T-helper 1 cell (primary cell): ENCODE results near the gene TSPEAR.
A peak's percentile ranks its signal among the peaks of the same experiment; 100 is the strongest.
"Not testable (repeated sequence)": the region's sequence is repeated elsewhere in the genome, so short reads cannot be mapped to it uniquely, and the experiment has no call there.

ENCODE experiments used
- DNase-seq, 5 donors: peaks; one replicate each; pipeline ENCODE4 v3.0.0-alpha.2; 2012 to 2020

TSPEAR gene

GRCh38 chr21:44567481-44568171 lies 143.7 kb downstream of the TSPEAR start:
- no peak for DNase-seq

GRCh38 chr21:44566403-44566802 lies 145.0 kb downstream of the TSPEAR start:
- no peak for DNase-seq

GRCh38 chr21:44564886-44565598 lies 146.3 kb downstream of the TSPEAR start:
- DNase-seq = peak in 1 of 5 donors; percentile 7

GRCh38 chr21:44564099-44564498 lies 147.3 kb downstream of the TSPEAR start:
- no peak for DNase-seq

GRCh38 chr21:44558695-44559094 lies 152.7 kb downstream of the TSPEAR start, which contains the start of gene KRTAP10-3:
TSS of gene KRTAP10-3 (minus strand) at chr21:44558795. CDS start at chr21:44558715, 80 bp downstream.
- no peak for DNase-seq

GRCh38 chr21:44558329-44558675 lies 153.1 kb downstream of the TSPEAR start:
- not testable (repeated sequence) for DNase-seq

GRCh38 chr21:44557491-44558328 lies 153.7 kb downstream of the TSPEAR start:
- no peak for DNase-seq

- DNase-seq = no peak
Measured at GRCh38 chr21:44556879-44557278, 154.5 kb downstream of the TSPEAR start.

GRCh38 chr21:44555200-44555875 lies 156.0 kb downstream of the TSPEAR start:
- DNase-seq = peak in 1 of 5 donors; percentile 3

GRCh38 chr21:44552681-44553080 lies 158.7 kb downstream of the TSPEAR start:
- DNase-seq = no peak

- DNase-seq = no peak
Measured at GRCh38 chr21:44552136-44552535, 159.2 kb downstream of the TSPEAR start.

GRCh38 chr21:44551340-44551961 lies 159.9 kb downstream of the TSPEAR start, which contains the start of gene KRTAP10-2:
TSS of gene KRTAP10-2 (minus strand) at chr21:44551505. CDS start at chr21:44551458, 47 bp downstream.
- DNase-seq = peak in 1 of 5 donors; percentile 4

- no peak for DNase-seq
Measured at GRCh38 chr21:44550807-44551206, 160.6 kb downstream of the TSPEAR start.

GRCh38 chr21:44550285-44550684 lies 161.1 kb downstream of the TSPEAR start:
- DNase-seq = peak in 1 of 5 donors; percentile 12

- no peak for DNase-seq
Measured at GRCh38 chr21:44549525-44550211, 161.7 kb downstream of the TSPEAR start.

- DNase-seq = no peak
Measured at GRCh38 chr21:44548922-44549321, 162.4 kb downstream of the TSPEAR start.

- DNase-seq = no peak
Measured at GRCh38 chr21:44548381-44548780, 163.0 kb downstream of the TSPEAR start.

- DNase-seq = peak in 3 of 5 donors; percentile 6 to 66 (median 8)
Measured at GRCh38 chr21:44547656-44548331, 163.6 kb downstream of the TSPEAR start.

- DNase-seq = no peak
Measured at GRCh38 chr21:44544566-44544965, 166.8 kb downstream of the TSPEAR start.

GRCh38 chr21:44542716-44543115 lies 168.7 kb downstream of the TSPEAR start:
- DNase-seq = no peak
